IMR-90 (cell line): ENCODE data around the gene EIF6. TPM values are rescaled to one million over a fixed set of nuclear protein-coding genes. Genes with fewer than 3 reads are reported as not detected.

ENCODE experiments used
- ELK1 ChIP-seq: fragments of 150-350 bp; IDR thresholded peaks from 2 replicates; pipeline ENCODE4 v1.6.1; 2016; ENCODE audit warnings: low read depth, mild to moderate bottlenecking, low read length, moderate library complexity, borderline replicate concordance
- MAZ ChIP-seq: IDR thresholded peaks from 2 replicates; pipeline ENCODE4 v1.6.1; 2012; ENCODE audit warnings: low read depth, mild to moderate bottlenecking, low read length, improper control_type of control experiment, moderate library complexity, borderline replicate concordance
- RAD21 ChIP-seq: IDR thresholded peaks from 2 replicates; pipeline ENCODE4 v1.6.1; 2012; ENCODE audit warnings: low read length, improper control_type of control experiment
- polyA plus RNA-seq, 3 experiments: library from polyadenylated mRNA; depleted of rRNA; stranded (reverse); fragments of >200 nt; gene quantifications; 2 replicates each; pipeline ENCODE4 v1.2.3, GENCODE V29; 2012; ENCODE audit warnings: low replicate concordance in 1 of 3
- total RNA-seq: library from RNA; depleted of rRNA; stranded (reverse); fragments of >200 nt; gene quantifications from 2 replicates; pipeline ENCODE4 v1.2.3, GENCODE V29; 2012

Gene EIF6
- total and polyA plus RNA-seq, 2 of the 4 experiments (the other 2 are of a cell fraction), result 215 to 227 TPM

GRCh38 chr20:35291654-35292503 lies 7.3 kb upstream of the EIF6 start, which contains the start of gene FAM83C (continued):
- no peak for TF ChIP-seq MAZ
- TF ChIP-seq RAD21, result no peak
- TF ChIP-seq ELK1, result no peak
